ENCODE results near the gene ARMC8.

DNA sequence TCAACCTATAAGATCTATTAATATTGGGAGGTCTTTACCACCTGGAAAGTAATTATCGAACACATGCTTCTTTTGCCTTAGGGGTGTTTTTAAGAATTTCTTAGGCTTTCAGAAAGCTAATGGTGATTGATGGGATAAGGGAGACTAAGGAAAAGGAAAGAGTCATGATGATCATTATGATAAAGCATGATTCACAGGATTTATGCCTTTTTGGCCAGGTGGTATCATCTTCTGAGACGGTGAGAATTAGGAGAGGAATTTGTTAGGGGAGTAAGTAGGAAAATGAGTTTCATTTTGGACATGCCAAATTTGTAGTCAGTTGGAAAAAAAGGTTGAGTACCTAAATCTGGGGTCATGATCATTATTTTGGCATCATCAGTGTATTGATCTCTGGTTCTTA lies 8.9 kb downstream of the ARMC8 start:
- TF ChIP-seq POLR2A (IDR thresholded peaks at IDR 0.05) = no peak
- TF ChIP-seq, protein P1, sequence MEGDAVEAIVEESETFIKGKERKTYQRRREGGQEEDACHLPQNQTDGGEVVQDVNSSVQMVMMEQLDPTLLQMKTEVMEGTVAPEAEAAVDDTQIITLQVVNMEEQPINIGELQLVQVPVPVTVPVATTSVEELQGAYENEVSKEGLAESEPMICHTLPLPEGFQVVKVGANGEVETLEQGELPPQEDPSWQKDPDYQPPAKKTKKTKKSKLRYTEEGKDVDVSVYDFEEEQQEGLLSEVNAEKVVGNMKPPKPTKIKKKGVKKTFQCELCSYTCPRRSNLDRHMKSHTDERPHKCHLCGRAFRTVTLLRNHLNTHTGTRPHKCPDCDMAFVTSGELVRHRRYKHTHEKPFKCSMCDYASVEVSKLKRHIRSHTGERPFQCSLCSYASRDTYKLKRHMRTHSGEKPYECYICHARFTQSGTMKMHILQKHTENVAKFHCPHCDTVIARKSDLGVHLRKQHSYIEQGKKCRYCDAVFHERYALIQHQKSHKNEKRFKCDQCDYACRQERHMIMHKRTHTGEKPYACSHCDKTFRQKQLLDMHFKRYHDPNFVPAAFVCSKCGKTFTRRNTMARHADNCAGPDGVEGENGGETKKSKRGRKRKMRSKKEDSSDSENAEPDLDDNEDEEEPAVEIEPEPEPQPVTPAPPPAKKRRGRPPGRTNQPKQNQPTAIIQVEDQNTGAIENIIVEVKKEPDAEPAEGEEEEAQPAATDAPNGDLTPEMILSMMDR (IDR thresholded peaks at IDR 0.05) = no peak

Data from lower leg skin (tissue), 3 donors.